IPS-18c (cell line): ENCODE data around the gene STK39.

Experiments
- H3K4me3 ChIP-seq: 2 replicates; pipeline ENCODE4 v1.7.0; 2013; ENCODE audit warnings: low read depth, mild to moderate bottlenecking, low read length, moderate library complexity; ENCODE audit not compliant: insufficient read depth
- H3K9me3 ChIP-seq: one replicate; pipeline ENCODE4 v1.6.1; 2013; ENCODE audit warnings: mild to moderate bottlenecking, low read length, moderate library complexity; ENCODE audit not compliant: control insufficient read depth, insufficient read depth

Gene STK39

DNA sequence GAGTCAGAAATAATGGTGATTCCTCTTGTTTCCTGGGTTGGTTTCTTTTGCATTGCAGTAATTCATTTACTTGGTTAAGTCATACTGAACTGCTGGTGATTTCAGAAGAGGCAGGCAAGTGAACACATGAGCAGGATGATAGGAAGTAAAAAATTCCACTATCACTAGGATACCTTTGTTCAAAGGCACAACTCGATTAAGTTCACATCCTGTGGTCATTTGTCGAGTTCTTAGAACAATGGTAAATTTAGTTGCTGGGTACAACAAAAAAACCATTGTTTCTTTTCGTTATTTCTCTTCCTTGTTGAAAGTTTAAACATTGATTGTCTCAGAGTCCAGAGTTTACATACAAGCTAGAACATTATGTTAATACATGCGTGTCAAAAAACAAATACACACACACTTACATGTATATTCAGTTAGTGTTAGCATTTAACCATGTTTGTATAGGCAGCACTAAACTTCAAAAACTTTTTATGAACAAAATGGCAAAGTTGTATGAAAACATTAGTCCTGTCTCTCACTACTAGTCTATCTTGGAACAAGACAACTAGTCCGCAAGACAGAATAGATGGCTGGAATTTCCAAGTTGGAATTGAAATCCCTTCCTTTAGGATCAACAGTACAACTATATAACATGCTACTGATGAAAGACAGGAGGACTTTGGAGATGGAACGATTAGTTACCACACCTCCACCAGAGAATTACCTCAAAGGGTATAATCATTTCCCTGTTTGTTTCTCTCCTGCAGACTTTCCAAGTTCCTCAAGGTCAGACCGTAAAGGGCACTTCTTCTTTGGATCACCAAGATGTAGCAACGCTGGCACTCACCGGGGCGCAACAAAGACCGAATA is 26.2 kb downstream of the STK39 start:
- Histone ChIP-seq H3K4me3 (no peak overlapping the region), H3K9me3 (peaks cover 2% of the 10 kb centered on the region)

DNA sequence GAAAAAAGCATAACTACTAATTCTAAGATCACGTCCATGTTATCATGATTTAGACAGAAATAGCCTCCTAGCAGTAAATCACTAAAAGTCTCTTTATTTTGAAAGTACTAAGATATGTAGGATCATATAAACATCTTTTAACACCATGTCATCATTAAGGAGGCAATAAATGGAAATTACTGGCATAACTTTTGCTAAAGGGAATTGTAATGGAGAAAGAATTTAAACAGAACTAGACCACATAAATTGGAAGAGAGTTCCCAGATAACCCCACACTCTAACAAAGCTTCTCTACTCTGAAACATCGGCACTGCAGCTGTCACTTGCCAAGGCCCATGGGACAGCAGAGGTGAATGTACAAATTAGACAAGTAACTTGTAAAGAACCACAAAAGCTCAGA is 29.5 kb downstream of the STK39 start:
- Histone ChIP-seq H3K9me3 (peaks cover 2% of the 10 kb centered on the region), H3K4me3 (no peak overlapping the region)

DNA sequence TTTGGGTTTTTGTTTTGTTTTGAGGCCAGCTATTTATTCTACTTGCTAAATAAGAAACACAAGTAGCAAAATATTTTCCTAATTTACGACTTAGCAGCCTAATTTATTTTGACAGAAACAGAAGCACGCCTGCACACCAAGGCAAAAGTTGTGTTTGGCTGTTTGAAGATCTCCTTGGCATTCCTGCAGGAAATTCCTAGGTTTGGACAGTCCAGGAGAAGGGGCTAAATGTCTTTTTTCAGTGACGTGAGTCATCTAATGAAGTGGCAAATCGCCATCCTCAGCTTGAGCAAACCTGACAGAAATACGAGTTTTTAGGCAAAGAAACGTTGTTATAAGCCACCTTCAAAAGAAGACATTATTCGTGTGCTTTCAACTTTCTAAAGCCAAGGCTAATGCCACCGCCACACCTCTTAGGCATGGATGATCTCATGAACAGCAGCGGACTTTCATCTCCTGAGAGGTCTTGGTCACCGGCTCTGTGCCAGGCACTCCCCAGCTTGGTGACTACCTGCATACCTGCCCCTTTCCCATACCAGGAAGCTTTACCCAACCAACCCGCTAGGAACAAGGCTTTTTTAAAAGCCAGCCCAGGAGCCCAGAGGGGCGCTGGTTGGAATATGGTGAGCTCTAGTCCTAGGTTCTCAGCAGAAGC is 30.9 kb downstream of the STK39 start:
- Histone ChIP-seq H3K9me3 (no peaks in the 10 kb centered on the region), H3K4me3 (no peak overlapping the region)

DNA sequence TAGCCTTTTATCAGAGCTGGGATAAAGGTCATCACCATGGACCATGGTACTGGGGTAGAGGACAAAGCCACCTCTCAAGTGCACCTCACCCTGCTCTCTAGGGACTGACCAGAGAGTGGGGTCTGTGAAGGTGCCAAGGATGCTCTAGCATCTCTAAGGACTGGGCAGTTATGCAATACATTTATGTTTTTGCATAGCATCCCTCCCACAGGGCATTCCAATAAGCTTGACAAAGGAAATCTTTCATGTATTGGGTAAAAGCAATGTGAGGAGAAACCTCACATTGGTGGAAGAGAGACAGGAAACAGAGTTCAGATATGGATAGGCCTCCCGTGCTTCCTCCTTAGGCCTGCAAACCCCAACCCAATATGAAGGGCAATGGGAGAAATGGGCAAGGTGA is 31.6 kb downstream of the STK39 start:
- H3K4me3 ChIP-seq: no peak overlapping the region
- H3K9me3 ChIP-seq: no peaks in the 10 kb centered on the region

DNA sequence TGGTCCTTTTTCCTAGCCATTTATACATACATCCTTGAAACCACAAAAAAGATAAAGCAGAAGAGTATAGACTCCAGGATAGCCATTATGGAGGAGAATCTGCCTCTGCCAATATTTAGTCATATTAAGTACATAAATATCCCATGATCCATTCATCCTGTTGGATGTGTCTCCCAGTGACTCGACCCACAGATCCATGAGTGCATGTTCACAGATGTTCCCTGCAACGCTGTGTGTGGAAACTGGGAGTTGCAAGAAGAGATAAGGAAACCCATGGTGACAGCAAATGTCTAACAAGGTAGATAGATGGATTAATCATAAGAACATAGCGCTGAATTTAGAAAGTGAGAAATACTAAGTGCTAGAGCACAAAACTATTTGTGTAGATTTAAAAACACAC is 34.5 kb downstream of the STK39 start:
- H3K9me3 ChIP-seq: no peaks in the 10 kb centered on the region
- H3K4me3 ChIP-seq: no peak overlapping the region

DNA sequence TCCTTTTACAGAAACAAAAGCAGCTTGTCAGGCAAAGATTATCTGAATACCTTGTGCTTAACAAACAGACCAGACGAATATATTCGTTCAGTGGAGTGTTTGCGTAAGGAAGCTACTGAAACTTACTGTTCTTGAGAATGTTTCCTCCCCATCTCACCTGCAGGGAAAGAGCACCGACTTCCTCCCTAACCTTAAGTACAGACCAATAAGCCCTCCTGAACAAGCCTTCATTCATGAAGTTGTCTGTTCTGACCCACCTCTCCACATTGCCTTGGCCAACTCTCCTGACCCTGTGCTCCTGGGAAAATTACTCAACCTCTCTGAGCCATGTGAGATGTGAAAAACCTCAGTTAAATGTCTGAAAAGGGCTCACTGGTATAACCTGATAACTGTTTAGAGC is 35.2 kb downstream of the STK39 start:
- Histone ChIP-seq H3K9me3 (no peaks in the 10 kb centered on the region), H3K4me3 (no peak overlapping the region)

DNA sequence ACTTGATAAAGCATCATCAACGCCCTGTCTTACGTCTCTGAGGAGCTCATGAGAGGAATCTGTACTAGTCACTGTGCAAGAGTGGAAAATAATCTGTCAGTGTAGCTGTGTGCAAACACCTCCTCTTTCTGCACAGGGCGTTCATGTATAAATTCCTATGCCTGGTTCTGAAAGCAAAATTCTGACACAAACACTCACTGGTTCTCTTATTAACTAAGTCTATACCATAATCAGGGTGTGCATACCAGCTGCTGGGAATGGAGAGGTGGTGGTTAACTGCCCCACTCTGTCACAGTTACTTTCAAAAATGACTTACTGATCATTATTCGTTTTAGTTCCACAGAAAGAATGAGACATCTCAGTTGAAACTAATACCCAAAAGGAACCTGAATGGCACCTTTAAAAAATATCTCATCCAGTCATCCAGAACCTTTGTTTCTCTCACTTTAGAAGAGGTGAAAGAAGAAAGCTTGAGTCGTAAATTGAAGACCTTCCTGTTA is 35.7 kb downstream of the STK39 start:
- Histone ChIP-seq H3K9me3 (no peaks in the 10 kb centered on the region), H3K4me3 (no peak overlapping the region)

DNA sequence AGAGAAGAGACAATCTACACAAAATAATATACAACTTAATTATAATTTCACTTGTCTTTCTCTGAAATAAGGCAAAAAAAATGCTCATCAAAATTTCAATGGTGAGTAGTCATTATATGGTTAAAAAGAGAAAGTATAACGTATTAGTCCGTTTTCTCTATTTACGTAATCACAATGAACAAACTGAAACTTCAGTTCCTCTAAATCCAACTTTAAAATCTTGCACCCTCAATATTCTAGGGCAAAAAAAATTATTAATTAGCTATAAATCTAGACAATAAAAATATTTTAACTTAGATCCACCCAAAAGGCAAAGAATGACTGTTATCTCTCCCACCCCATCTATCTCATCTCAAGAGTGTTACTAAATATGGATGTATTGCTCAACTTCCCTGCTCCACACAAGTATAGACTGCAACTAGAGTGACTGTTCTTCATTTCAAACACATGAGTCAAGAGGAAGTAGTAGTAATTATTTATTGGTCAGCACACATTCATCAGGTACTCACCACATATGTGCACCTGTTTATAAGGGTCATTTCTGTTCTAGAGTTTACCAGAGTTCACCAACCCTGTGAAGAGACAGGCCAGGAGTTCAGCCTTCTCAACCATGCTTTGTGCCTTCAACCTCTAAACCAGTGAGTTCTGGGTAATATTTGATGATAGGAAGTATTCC is 36.4 kb downstream of the STK39 start:
- no peak overlapping the region for H3K4me3 ChIP-seq
- H3K9me3 ChIP-seq: no peaks in the 10 kb centered on the region

DNA sequence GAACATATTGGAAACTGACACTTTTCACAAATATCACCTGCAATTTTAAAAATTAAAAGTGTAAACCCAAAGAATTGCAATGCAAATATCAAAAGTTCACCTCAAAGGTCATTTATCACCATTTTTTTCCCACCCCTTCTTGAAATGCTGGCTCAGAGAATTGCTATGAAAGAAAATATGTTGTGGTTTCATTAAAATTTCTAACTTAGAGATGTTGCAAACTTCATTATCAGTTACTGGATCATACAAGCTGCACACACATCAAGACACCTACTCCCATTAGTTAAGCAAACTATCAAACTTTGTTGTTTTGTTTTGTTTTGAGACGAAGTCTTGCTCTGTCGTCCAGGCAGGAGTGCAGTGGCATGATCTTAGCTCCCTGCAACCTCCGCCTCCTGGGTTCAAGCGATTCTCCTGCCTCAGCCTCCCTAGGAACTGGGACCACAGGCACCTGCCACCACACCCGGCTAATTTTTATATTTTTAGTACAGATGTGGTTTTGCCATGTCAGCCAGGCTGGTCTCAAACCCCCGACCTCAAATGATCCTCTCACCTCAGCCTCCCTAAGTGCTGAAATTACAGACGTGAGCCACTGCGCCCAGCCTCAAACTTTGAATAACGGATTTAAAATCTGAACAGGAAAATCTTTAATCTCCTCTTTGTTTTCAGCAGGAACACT is 37.0 kb downstream of the STK39 start:
- no peak overlapping the region for H3K4me3 ChIP-seq
- H3K9me3 ChIP-seq: no peaks in the 10 kb centered on the region

DNA sequence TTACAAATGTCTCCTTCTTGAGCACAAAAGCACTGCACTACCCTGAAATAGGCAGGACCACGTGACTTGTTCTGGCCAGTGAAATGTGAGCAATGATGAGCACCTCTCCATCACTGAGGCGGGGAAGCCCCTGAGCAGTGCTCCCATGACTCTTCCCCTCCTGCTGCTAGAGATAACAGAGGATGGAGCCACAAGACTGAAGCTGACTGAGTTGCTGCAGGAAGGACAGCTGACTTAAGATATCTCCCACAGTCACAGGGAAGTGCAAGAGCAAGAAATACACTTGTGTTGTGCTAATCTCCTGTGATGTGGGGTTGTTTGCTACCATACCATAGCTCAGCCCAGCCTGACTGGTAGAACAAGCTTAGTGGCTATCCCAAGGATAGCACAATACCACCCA is 38.7 kb downstream of the STK39 start:
- Histone ChIP-seq H3K9me3 (no peaks in the 10 kb centered on the region), H3K4me3 (no peak overlapping the region)

DNA sequence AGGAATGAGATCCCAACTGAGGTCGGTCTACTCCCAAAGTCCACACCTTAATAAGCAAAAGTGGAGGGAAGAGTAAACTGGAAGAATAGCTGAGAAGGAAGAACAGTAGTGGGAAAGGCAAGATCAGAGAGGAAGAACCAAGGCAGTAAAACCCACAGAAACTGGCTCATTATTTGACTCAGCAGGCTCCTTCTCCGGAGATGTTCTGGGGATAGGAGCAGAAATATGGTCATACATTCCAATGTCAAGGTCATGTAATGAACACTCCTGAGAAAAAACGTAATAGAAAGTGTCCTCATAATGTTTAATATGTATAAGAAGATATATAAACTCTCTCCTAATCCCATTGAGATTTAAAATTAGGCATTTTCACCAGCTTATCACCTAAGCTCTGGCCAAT is 39.5 kb downstream of the STK39 start:
- H3K9me3 ChIP-seq: no peaks in the 10 kb centered on the region
- no peak overlapping the region for H3K4me3 ChIP-seq

DNA sequence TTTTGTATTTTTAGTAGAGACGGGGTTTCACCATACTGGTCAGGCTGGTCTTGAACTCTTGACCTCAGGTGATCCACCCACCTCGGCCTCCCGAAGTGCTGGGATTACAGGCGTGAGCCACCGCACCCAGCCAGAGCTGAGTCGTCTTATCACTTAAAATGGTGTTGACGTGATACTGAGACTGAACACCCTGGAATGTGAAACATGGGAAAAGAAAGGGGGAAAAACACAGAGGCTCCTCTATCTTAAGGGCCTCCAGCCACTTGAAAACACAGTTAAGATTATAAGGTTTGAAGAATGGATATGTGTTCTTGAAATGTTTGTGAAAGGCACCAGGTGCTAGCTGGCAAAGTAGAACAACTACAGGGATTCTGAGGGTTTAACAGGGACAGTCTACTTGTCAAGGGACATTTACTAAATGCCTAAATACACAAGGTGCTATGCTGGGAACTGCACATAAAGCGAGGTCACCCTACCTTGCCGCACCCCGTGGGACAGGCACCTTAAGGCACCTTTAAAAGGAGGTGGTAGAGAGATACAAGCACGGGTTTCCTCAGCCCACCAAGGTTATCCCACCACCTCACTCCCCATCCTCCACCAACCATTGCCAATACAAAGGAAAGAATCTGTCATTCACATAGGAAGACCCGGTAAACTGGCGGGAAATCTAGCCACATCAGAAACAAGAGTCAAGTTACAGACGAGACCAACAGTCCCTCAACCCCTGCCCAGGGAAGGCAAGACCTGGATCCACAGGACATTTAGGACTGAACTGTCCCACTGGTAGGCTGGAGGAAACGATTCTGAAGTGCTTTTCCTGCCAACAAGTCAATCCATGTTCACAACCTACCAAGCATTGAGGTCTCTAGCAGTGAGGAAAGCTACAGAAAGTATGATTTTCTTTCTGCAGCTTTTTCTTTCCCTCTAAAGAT is 43.4 kb downstream of the STK39 start:
- no peak overlapping the region for H3K4me3 ChIP-seq
- H3K9me3 ChIP-seq: no peaks in the 10 kb centered on the region

DNA sequence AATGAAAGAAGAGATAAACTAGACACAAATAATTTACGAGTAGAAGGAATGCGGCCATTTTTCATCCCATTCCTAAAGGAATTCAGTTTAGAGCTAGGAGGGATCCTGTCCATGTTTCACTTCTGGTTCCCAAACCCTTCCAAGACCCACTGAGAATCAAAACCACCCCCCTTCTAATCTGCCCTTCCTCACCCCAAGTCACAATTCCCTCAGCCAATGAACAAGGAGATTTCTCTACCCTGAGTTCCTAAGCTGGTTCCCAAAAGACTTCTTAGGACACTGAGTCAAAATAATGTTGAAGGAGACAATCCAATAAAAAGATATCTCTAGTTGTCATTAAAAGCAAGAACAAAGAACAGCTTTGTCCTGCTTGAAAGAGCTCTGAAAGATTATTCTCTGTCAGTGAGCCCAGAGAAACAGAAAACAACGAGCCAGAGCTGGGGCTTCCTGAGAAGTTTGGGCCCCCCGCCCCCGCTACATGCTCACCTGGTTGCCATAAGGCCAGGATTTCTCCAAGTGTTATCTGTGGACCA is 45.7 kb downstream of the STK39 start:
- Histone ChIP-seq H3K9me3 (no peaks in the 10 kb centered on the region), H3K4me3 (no peak overlapping the region)

DNA sequence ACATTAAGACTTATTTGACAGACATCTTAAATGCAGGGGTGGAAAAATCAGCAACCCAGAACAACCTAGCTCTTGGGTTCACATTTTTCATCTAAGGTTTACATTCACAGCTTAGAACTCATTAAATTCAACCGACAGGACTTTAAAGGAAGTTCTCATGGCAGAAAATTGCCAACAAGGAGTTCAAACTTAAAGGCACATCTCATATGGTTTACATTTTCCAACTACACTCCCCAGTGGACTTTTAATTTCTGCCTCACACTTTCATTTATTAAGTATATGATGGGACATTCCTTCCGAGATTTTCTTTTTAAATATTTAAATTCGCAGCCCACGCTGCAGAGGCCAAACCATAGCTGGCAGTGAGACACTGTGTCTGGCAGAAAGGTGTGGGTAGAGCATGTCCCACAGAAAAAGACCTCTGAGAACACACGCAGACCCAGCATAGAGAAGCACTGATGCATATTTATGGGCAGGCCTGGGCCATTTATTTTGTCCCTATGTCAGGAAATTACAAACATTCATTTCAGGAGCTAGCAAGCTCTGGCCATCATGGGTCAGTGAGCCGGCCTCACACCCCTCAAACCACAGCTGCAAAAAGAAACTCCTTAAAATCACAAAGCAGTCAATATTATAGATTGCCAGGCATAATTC is 46.3 kb downstream of the STK39 start:
- H3K9me3 ChIP-seq: no peaks in the 10 kb centered on the region
- no peak overlapping the region for H3K4me3 ChIP-seq

DNA sequence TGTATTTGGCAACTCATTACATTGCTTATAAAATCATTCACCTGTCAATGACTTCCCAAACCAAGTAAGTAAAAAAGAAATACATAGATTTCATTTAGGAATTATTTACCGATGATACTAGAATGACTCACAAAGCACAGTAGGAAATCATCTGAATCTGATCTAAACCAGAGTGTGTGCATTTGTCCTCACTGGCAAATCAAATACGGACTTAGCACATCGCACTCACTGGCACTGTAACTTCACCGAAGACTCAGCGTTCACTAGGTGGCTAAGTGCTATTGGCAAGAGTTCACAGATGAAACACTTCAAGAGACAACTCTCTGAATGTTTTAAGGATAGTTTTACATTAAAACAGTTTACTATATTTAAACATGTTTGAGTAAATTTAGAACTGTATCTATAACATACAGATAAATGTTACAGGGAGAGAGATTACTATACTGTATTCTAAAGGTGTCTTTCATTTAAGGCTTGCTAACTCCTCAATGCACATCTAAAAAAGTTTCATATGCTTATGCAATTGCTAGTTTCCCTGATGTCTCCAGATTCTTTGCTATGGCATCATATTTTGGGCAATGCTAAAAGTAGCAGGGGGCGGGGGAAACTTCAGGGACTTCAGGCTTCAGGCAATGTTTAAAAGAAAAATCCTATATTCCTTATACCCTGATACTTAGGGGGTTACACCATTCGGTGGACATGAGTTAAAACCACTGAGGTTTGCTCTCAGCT is 48.8 kb downstream of the STK39 start:
- Histone ChIP-seq H3K4me3 (no peak overlapping the region), H3K9me3 (no peaks in the 10 kb centered on the region)
